Endometrial microvascular endothelial cells (primary cell): ENCODE results near the gene CCDC197. TPM values are rescaled to one million over a fixed set of nuclear protein-coding genes. Genes with fewer than 3 reads are reported as not detected.

Experiments
- in situ Hi-C: cut with HindIII; loops from 2 replicates; pipeline ENCODE4 v1.10.0; 2017; ENCODE audit warnings: low sequenced_read_pairs, low pct_unique_long_range_greater_than_20kb; ENCODE audit errors: inconsistent ontology term
- total RNA-seq: library from RNA; depleted of rRNA; stranded (reverse); fragments of >200 nt; gene quantifications from one replicate; pipeline ENCODE4 v1.2.3, GENCODE V29; 2015; ENCODE audit errors: inconsistent ontology term

CCDC197 gene
- total RNA-seq, 1 donor from 2014 or later = not detected

DNA sequence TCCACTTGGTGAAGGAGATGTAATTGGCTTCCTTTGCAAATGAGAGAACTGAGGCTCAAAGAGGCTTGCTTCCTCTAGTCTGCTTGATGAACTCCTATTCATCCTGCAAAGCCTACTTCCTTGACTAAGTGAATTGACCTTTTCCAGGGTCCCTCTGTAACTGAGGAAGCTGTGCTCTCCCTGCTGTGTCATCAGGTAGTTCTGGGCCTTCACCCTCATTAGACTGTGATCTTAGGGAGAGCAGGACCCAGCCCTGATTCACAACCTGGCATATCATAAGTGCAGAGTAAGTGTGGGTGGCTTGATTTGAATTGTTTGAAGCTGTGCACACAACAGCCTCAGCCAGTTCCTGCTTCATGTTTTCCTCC lies 37.0 kb upstream of the CCDC197 start:
- in situ Hi-C loops = no loop called here

DNA sequence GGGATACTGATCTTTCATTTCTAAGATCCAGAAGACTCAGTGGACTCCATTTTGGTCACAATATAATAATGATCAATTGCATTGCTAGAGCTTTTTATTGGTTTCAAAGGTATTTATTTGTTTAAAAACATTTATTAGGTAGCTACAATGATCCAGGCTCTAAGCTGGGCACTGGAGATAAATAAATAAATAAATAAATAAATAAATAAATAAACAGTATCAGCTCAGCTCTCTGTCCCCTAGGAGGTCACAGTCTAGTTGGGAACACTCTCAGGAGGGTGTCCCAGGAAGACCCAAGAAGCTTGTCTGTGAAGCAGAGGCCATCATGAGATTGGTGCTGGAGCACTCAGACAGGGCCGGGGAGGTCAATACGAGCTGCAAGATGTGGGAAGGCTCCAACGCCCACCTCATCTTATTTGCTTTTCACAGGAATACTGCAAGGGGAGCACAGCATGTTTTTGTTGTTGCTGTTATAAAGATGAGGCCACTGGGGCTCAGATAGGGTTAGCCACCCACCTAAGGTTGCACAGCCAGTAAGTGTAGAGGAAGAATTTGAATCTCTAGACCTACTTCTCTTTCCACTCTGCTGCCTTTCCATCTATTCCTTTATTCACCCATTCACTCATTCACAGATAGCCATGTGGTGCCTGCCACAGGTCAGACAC lies 36.2 kb upstream of the CCDC197 start:
- in situ Hi-C loops = no loop called here

DNA sequence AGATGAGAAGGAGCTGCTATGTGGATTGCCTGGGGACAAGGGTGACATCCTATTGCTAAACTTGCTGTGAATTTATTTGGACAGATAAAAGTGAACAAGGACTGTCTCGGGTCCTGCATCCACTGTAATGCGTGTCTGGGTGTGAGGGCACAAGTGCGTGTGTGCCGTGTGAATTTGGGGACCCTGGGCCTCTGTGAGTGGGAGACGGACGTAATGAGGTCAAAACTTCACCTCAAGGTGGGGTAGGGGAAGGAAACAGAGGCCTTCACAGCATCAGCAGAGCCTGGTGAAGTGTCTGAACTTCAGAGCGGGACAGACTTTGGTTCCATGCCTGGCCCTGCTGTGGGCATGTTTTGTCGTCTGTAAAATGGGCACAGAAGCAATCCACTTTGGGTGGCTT lies 35.5 kb upstream of the CCDC197 start:
- in situ Hi-C loops = no loop called here

DNA sequence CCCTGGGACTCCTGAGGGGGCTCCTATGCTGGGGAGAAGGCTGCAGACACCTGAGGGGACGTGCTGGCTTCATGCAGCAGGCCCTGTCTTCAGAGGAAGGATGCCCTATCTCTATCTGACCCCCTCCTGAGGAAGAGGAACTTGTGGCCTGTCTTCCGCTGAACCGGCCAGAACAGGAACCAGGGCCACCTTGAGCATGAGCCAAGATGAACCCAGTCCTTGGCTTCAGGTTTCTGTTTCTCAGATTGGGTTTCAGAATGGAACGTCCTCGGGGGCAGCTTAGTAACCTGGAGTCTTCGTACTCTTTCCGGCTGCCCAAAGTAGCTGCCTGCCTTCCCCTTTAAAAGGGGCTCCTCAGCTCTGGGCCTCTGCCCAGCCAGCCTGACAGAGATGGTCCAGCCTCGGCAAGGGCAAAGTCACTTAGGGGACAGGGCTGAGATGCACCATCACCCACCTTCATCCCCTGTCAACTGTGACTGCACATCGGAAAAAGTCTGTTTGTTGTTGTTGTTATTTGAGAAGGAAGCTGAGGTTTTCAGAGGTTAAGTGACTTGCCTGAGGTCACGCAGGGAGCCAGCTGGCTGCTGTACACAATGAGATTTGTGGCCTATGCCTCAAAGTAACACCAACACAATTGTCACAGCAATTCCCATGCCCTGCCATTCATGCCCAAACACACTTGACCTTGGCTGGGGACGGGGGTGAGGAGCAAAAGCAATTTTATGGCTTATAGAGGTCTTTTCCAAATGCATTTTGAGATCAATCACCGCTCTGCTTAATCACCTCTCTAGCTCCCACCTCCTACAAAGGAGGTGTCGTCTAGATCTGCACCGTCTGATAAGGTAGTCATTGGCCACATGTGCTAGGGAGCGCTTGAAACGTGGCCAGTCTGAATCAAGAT lies 34.1 kb upstream of the CCDC197 start:
- in situ Hi-C loops = no loop called here

DNA sequence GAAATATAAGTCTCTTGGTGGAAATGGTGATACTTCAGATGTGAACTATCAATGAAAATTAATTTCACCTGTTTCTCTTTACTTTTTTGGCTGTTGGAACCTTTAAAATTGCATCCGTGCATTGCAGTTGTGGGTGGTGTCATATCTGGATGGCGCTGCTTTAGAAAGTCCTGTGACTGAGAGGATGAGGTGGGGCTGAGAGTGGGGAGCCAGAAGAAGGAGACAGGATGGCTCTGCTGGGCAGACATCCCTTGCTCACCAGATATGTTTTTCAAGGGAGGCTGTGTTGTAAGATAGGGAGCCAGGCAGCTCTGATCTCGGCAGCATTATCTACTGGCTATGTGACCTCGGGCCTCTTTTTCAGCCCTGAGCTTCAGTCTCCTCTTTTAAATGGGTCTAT lies 33.4 kb upstream of the CCDC197 start:
- in situ Hi-C loops = no loop called here

DNA sequence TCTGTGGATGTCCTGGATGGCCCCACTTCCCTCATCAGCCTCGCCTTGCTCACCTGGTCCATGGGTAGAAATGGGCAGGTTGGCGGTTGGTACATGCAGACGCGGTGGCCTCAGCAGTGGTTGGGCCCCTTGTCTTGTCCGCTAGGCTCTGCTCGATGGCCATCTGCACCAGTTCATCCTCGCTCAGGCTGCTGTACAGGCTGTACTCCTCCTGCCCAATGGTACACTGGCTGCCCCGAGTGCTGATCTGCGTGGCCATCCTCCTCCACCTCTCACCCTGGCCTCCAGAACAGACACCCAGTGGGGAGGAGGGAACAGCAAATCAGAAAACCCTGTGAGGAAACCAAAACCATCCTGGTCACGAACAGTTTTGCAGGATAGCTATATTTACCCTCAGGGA lies 32.8 kb upstream of the CCDC197 start:
- in situ Hi-C loops = no loop called here

DNA sequence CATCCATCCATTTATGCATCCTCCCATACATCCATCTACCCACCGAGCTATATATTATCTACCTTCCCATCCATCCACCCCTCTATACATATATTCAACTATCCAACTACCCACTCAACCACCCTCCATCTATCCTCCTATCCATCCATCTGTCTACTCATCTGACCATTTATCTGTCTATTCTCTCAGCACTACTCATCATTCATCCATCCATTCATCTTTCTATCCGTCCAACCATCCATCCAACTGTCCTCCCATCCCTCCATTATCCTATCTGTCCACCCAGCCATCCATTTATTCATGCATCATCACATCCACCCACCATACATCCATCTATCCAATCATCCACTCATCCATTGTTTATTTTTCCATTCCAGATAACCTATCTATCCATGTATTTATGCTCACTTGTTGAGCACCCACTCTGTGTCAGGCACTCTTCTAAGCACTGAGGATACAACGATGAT lies 32.2 kb upstream of the CCDC197 start:
- in situ Hi-C loops = no loop called here

DNA sequence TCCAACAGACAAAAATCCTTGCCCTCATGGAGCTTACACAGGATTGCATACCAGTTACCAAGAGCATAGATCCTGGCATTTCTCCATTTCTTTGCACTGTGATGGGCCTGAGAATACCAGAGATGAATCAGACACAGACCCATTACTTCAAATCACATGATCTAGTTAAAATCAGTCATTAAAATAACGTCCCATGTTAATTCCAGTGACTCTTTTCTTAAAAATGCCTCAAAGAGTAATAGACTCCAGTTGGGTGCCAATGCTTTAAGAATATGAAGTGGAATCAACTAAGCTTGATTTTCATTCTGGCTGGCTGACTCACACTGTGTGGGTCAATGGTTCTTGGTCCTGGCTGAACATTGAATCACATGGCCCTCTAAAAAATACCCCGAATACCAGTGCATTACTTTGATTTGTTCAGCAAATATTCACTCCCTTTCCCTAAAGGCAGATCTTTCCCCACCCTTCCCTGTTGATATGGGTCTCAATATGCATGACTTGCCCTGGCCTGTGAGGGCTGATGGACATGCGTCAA lies 31.7 kb upstream of the CCDC197 start:
- in situ Hi-C loops = no loop called here

DNA sequence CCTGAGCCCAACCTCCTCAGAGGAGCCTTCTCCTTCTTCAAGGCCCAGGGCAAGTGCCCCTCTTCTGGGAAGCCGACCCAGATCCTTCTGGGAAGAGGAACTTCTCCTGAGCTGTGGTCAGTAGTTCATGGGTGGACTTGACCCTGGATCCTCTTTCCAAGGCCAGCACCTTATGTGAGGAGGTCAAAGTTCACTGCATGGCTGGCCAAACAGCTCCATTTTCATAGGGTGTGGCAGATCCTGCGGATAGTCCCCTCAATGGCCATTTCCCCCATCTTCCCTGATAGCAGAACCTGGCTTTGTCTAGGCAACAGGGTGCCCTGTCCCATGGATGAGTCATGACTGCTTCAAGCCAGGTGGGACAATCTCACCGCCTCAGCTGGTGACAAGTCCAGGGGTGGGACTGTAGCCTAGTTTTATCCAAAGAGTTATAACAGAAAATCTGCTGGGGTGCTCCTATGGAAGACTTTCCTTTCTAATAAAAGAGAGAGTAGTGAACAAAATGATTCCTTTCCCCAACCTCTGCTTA lies 31.1 kb upstream of the CCDC197 start:
- in situ Hi-C loops = no loop called here

DNA sequence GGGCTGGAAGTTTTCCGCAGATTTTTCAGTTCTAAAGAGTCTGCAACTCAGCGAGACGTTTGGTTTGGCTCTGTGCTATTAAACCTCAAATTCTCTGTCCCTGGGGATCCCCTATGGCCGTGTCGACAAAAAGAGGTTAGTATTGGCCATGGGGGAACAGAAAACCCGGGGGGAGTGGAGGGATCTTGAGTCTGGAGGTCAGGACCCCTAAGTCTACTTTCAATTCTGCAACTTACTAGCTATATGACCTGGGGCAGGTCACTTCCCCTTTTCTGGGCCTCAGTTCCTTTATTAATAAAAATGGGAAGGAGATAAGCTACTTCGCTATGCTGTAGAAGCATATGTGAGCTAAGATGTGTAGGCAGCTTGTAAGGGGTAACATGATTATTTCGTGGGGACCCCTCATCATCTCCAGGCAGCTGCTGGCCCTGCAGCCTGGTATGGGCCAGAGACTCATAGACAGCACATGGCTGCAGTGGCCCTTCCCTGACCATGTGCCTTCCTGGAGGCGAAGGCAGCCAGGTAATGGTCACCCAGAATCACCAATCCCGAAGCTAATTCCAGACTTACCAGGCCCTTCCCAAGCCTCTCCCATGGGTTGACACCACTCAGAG lies 29.4 kb upstream of the CCDC197 start:
- in situ Hi-C loops = no loop called here

DNA sequence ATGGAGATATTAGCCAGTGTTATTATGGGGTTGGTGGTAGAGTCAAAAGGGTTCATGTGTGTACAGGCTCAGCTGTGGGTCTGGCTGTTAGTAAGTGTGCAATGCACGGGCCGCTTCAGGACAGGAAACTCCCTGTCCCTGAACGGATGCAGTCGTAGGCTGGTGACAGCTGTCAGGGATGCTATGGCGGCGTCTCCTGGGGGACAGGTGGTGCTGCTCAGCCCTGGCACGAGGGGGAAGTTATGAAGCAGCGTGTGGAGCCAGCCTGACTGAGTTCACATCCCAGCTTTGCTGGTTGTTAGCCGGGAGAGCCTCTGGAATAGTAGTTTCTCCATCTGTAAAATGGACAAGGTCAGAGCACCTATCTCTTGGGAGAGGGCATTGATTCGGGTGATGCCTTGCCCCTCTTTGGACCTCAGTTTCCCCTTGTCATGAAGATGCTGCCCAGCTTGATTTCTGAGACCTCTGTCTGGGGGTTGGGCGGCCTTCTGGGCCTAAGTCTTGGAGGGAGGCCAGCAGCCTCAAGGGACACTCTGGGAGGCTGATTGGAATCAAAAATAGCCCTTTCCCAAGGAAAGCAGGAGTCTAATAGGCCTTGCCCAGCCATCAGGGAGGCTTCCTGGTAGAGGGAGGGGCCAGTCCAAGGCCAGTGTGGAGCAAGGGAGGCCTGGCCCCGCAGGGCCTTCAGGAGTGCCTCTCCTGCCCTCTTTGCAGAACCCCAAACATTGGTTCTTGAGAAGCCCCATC lies 27.8 kb upstream of the CCDC197 start:
- in situ Hi-C loops = no loop called here

DNA sequence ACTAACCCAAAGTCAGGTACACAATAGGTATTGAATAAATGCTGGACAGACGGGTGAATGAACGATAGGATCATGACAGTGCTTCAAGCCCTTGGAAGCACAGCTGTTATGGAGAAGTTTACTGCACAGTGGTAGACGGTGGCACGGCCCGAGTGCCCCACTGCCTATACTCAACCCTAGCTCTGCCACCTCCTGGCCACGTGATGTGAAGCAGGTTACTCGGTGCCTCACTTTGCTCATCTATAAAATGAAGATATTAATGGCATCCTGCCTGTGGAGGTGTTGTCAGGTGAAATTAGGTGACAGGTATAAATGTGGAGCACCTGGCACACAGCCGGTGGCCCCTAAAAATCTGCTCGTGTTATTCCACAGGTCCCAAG lies 26.5 kb upstream of the CCDC197 start:
- in situ Hi-C loops = no loop called here

DNA sequence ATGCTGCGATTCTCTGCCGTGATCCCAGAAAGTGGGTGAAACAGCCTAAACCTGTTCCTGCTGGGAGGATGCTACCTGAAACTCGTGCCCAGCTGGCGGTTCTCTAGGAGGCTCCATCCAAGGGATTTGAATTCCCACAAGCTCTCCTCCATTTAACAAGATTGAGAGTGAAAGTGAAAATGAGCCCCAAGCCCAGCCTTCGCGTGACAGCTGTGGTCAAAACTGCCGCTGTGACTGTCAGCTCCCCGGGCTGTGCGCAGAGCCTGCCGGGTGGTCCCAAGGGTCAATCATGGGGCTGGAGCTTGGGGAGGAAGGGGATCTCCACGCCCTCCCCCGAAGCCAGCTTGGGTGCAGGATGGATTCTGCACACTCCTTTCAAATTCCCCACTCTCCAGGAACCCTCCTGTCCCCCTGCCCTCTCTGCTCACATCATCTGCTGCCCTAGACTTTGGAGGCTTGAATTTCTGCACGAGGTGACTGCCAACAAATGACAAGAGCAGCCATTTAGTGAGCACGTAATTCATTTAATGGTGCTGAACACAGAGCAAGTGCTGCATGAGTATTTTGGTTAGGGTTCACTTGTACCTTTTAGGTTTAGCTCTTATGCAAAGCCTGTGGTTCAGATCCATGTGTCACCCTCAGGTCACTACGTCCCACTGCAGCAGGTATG lies 26.0 kb upstream of the CCDC197 start:
- in situ Hi-C loops = no loop called here

DNA sequence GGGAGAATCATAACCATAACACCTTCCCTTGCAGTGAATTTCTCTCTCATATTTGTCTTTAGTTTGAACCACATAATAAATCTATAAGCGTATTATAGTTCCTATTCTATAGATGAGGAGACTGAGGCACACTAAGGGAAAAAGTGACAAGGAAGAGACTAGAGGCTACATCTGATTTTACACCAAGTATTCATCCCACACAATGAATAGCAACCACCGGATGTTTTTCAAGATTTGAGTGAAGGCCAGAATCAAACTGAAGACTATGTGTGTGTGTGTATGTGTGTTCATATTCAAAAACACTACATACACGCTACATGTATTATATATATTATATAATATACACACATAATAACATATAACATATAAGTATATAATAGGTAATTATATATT lies 25.5 kb upstream of the CCDC197 start:
- in situ Hi-C loops = no loop called here

DNA sequence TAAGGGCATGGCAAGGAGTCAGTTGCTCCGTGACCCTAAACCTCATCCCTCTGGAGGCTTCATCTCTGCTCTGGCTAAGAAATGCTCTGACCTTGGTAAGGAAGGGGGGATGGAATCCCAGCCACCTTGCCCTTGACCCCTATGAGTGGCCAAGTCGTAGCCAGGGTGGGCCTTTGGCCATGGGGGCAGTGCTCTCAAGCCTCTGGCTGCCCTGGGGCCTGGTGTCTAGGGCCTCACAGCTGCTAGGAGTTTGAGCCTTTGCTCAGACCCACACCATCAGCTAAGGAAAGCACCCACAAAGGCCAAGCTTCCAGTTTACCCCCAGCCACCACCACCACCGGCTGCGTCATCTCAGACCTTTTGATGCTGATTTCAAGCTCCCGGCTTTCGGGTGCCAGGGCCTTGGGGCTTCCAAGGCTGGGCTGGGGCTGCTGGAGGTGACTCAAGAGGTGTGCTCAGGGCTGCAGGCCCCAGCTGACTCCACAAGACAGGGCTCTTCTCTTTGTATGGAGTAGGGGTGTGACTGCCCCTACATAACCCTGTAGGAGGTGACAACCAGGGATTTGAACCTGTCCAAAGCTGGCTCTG lies 24.4 kb upstream of the CCDC197 start:
- in situ Hi-C loops = no loop called here

DNA sequence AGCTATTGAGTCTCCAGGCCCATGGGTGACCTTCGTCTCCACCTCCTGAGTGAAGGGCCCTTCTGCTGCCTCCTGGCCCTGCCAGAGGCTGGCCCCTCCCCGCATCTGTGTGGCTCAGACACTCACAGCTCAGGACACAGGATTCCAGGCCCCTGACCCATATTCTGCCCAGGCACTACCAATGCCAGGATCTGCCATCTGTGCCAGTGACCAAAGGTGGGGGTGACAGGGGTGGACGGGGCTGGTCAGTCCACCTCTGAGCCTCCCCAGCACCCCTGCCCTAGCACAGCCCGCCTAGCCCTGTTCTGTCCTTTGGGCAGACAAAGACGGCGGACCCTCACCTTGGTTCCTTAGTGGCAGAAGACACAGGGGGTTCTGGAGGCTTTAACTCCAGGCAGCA lies 23.5 kb upstream of the CCDC197 start:
- in situ Hi-C loops = no loop called here

DNA sequence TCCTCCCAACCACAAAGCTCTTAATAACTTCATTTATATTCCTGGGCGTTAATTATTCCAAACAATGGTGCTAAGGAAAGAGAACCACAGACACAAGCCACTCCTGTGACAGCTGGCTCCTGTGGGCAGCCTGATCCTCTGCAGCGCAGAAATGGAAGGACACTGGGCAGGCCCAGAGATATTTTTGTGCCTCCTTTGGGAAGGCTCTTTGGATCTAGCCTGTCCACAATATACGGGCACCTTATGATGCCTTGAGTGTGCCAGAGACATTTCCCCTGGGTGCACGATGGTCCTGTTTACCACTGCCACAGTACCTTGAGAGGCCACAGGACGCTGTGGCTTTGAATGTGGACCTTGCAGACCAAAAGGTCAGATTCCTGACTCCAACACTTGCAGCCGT lies 22.8 kb upstream of the CCDC197 start:
- in situ Hi-C loops = no loop called here

DNA sequence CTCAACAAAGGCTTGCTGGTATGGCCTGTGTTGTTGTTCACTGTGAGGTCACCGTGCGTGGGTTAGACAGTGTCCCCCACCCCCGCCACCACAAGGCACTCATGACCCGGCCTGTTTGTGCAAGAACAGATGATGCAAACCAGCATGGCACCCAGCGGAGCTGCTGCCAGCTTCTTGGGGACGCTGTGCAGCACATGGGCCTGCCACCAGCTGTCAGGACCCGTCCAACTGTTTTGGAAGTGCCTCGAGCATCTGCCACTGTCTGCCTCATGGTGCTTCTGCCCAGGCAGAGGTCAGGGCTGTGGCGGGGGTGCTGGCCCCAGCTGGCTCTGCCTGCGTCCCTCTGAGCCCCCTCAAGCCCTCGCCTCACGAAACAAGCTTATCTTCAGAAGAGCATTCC lies 22.3 kb upstream of the CCDC197 start:
- in situ Hi-C loops = no loop called here
